GM19397 (cell line): ENCODE measurements around the gene MCCC2.
"Not testable (repeated sequence)": the region's sequence is repeated elsewhere in the genome, so short reads cannot be mapped to it uniquely, and the experiment has no call there.

Experiments used
- ATAC-seq: cut with Tn5 transposase; IDR thresholded peaks from one replicate; pipeline ENCODE4 v1.9.1; 2021; ENCODE audit warnings: mild to moderate bottlenecking, moderate library complexity; ENCODE audit not compliant: unreplicated experiment

The MCCC2 gene

DNA sequence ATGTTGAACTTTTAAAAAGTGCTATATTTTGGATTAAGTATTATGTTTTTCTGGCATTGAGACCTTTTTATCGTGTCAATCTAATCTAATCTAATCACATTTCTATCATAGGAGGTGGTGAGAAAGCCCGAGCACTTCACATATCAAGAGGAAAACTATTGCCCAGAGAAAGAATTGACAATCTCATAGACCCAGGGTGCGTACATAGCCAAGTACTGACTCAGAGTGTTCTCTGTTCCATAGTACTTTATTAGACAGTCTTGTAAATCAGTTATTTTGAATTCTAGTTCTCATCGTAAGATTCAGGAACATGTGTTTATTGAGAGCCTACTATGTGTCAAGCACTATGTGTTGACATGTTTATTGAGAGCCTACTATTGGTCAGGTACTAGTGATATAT lies 9.0 kb downstream of the MCCC2 start:
- no peak for ATAC-seq

DNA sequence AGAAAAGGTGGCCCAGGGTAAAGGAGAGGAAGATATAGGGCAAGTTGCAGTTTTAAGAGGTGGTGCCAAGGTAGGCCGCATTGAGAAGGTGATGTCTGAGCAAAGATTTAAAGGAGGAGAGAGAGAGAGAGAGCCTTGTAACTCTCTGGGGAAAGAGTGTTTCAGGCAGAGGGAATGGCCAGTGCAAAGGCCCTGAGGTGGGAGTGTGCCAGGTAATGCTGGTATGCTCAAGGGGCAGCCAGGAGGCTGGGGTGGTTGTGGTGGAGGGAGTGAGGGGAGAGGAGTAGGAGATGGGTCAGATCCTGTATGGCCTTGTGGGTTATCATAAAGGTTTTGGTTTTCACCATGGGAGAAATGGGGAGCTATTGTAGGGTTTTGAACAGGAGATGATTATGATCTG lies 9.9 kb downstream of the MCCC2 start:
- ATAC-seq, result no peak

DNA sequence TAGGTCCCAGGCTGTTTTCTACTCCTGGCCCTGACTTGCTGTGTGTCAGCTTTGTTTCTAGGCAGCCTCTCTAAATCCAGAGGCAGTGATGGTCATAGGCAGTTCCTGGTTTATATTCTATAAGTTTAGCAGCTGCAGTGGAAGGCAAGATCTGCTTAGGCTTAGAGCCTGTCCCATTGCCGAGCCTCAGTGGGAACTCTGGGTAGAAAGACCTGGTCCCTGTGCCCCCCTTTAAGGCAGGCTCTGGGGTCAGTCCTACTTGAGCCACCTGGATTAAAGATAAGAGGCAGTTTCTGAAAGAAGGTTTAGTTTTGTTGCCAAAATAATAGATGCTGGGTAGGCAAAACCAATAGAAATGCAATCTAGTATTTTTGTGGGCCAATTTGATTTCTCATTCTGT lies 13.6 kb downstream of the MCCC2 start:
- ATAC-seq, result no peak

DNA sequence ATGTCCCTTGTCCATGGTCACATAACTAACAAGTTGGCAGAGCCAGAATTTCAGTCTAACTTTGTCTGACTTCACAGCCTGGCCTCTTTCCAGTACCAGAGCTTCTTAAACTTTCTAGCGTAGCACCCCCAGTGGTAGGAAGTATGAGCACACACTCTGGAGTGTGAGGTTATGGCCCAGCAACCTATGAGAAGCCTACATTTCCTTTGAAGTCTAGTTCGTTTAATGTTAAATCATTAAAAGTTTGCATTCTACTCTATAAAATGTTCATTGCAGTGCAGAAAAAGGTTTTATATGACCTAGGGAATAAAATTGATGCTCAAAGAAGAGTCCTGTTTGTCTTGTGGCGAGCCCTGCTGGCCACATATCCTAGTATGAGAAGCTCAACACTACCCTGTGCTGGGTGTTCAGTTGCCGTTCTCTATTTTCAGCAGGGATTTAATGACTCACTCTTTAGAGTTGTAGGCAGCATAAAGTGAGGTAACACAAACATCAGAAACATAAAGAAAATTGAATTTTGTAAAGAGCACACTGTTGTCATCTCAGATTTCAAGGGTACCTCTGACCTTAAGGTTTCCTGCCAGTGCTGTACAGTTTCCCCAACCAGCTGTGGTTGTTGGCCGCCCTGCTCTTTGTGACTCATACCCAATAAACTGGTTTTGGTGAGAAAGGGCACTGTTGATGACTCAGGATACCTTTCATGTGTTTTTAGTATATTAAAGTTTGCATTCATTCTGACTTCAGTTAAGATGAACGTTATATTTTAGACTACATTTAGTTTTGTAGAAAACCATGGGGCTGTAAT lies 14.3 kb downstream of the MCCC2 start:
- ATAC-seq, result peak; percentile 91

DNA sequence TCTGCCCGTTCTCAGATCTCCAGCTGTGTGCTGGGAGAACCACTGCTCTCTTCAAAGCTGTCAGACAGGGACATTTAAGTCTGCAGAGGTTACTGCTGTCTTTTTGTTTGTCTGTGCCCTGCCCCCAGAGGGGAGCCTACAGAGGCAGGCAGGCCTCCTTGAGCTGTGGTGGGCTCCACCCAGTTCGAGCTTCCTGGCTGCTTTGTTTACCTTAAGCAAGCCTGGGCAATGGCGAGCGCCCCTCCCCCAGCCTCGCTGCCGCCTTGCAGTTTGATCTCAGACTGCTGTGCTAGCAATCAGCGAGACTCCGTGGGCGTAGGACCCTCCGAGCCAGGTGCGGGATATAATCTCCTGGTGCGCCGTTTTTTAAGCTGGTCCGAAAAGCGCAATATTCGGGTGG lies 22.8 kb downstream of the MCCC2 start:
- ATAC-seq, result not testable (repeated sequence)

DNA sequence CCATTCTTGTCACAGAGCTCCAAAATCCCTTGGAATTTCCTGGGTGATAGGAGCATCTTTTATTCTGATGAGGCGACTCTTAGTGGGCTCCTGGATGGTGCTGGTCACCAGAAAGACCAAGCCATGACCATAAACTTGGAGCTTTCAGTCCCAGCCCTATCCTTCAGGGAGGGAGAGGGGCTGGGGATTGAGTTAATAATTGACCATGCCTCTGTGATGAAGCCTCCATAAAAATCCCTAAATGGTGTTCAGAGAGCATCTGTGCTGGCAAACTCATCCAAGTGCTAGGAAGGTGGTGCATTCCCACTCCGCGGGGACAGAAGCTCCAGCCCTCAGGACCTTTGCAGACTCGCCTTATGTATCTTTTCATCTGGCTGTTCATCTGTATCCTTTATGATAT lies 28.7 kb downstream of the MCCC2 start:
- ATAC-seq, result no peak

DNA sequence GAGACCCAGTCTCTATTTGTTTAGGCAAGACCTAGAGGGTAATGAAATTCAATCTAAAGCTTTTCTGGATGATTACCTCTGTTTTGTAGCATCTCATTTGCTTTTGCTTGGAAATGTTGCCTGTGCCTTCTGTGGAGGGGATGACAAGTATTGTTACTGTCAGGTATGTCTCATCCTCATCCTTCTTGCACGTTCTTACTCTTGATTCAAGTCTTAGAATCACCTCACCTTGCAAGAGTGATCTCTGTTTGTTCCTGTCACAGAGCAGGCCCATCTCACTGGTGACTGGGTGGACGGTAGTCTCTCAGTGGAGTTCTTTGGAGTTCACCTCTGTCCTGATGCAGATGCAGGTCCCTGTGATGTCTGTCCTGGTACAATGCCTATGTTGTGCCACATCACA lies 33.5 kb downstream of the MCCC2 start:
- no peak for ATAC-seq

DNA sequence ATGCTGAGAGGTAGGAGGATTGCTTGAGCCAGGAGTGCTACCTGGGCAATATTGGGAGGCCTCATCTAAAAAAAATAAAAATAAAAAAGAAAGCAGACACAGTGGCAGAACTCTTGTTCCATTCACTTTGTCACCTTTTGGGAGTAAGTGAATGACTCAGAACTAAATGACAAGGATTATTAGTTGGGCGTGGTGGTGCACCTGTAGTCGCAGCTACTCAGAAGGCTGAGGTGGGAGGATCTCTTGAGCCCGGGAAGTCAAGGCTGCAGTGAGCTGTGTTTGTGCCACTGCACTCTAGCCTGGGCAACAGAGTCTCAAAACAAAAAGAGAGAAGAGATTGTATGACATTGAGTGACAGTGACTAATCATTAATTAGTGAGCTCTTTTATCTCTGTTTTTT lies 34.1 kb downstream of the MCCC2 start:
- ATAC-seq, result no peak

DNA sequence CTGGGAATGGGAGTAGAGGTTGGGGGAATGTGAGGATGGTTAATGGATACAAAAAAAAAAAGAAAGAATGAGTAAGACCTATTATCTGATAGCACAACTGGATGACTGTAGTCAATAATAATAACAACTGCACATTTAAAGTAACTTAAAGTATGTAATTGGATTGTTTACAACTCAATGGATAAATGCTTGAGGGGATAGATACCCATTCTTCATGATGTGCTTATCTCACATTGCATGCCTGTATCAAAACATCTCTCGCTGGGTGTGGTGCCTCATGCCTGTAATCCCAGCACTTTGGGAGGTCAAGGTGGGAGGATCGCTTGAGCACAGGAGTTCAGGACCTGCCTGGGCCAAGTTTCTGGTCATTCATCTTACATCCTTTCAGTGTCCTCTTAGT lies 34.6 kb downstream of the MCCC2 start:
- no peak for ATAC-seq

DNA sequence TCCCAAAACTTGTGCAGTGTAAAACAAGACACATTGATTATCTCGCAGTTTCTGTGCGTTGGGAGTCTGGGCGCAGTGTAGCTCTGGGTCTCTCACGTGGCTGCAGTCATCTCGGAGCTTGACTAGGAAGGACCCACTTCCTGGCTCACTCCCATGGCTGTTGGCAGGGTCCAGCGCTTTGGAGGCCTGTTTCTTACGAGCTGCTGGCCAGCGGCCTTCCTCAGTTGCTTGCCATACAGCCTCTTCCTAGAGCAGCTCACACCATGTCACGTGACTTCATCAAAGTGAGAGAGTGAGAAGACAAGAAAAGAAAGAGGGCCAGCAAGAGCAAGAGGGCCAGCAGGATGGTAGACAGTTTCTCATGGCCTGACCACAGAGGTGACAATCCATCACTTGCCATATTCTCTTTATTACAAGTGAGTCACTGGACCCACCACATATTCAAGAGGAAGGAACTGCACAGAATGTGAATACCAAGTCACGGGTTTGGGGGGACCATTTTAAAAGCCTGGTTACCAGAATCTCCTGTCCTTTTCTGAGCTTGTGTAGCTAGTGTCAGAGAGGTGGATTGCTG lies 36.2 kb downstream of the MCCC2 start:
- no peak for ATAC-seq

DNA sequence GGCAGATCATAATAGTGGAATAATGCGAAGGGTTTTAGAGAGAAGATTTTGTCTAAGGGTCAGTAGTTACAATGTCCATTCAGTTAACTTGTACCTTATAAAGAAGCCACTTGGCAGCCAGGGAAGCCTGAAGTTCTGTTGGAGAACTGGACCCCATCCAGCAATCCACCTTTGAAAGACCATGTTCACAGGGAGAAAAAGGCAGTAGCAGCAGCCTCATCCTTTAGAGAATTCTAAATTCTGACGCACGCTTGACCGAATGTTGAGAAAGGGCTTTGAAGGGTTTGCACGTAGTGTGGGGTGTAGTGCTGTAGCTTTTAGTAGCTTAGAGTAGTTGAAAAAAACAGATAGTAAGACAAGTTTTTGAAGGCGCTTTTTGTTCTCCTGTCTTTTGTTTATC lies 42.8 kb downstream of the MCCC2 start:
- ATAC-seq, result no peak

DNA sequence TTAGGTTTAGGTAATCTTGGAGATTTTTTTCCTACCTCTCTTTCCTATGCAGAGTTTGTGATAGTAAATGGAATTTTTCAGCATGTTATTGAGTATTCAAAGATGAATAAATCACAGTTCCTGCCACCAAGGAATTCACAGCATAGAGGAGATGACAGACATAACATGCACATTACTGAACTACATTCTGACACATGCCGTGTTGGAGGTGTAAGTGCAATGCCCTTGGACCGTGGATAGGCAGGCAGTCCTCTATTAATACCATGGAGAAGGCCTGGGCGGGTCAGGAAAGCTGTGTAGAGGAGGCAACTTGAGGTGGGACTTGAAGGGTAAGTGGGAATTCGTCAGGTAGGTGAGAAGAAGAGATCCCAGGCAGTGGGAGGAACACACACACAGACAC lies 43.9 kb downstream of the MCCC2 start:
- ATAC-seq, result no peak

DNA sequence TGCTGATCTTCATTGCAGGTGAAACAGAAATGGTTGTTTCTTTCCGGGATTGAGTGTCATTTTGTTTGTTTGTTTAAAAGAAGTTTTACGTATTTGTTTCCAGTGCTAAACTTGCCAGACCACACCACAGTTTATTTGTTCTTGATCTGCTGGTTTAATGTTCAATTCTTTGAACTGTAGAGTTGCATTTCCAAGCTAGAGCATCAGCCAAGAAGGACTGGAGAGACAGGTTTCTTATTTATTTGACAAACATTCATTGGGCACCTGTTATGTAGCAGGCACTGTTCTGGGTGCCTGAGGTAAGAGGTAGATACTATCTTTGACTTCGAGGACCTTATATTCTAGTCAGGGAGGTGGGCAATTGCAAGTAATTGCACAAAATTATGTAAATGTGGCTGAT lies 45.0 kb downstream of the MCCC2 start:
- ATAC-seq, result no peak

DNA sequence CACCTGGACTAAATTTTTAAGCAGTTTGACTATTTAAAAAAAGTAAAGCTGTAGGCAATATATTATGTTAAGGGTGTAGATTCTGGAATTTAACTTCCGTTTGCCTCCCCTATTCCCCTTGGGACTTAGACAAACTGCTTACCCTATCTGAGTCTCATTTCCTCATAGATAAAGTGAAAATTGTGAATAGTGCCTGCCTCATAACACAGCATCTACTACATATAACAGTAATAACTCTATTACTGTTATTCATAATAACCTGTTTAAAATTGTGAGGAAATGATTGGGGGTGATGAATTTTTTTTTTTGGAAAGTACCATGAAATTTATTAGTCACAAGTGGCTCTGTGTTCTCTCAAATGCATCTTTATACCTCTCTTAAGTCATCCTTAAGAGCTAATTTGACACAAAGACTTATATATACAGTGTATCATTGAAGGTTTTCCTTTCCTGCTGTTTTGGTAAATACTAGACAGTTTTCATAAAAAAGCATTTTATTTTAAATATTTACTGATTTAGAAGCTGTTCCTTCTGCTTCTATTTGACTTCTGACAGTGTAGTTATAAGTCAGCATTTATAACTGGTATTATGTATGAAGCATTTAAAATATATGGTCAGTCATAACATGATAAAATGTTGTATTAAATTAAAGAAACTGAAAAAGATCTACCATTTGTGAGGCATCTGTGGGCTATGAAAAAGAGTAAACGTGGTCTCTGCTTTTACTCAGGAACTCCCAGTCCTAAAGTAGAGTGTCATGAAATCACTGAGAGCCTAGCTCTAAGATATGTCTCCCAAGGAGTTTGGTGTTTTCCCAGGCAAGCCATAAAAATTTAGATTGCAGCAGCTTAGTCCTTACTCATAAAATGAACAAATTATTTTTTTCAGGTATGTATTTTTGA lies 46.4 kb downstream of the MCCC2 start:
- ATAC-seq, result no peak

DNA sequence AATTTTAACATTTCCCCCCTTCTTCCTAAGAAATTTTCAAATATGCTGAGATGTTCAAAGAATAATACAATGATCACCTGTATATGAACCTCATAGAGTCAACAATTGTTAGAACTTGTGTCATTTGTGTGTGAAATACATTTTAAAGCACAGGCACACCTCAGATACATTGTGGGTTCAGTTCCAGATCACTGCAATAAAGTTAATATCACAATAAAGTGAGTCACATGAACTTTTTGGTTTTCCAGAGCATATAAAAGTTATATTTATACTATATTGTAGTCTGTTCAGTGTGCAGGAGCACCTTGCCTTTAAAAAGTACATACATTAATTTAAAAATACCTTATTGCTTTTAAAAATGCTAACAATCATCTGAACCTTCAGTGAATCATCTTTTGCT lies 50.0 kb downstream of the MCCC2 start:
- ATAC-seq, result no peak

DNA sequence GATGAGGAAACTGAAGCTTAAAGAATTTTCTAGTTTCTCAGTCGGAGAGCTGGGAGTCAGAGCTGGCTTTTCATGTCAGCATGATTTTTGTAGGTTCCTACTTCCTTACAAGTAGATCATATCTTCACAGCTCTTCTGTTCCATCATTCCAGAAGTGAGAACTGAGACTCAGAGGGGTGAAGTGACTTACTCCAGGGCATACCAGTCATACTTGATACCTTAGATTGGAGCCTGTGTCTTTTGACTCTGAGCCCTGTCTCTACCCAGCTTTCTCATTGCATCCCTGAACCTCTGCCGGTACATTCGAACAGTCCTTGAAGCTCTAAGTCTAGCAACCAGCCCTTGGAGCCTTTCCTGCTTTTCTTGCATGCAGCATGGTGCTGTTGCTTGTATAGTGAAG lies 53.3 kb downstream of the MCCC2 start:
- no peak for ATAC-seq

DNA sequence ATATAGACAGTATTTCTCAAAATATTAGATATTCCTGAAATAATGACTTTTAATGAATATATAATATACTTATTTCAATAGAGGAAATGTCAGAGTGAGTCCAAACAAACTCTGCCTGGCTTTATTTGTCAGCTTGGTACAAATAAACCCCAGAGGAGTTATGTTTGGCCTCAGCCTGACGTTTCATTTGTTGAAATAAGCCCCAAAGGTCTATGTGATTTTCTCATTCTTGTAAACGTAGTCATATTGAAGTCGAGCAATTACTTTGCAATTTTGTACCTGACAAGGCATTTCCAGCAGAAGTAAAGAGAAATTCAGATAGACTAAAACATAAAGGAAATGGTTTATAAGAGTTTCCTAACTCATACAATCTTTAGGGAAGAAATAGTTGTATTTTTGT lies 57.9 kb downstream of the MCCC2 start:
- no peak for ATAC-seq

DNA sequence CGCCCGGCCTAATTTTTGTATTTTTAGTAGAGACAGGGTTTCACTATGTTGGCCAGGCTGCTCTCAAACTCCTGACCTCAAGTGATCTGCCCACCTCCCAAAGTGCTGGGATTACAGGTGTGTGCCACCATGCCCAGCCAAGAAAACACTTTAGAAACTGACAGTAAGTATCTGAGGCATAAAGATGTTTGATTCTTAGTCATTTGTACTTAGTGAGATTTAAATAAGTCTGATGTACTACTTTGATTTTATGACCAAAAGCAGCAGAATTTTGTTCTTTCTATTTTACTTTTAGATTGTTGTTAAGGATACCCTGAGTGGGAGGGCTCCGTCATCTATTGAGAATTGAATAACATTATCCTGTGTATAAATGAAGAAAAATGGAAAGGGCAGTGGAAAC lies 63.8 kb downstream of the MCCC2 start:
- ATAC-seq, result not testable (repeated sequence)

DNA sequence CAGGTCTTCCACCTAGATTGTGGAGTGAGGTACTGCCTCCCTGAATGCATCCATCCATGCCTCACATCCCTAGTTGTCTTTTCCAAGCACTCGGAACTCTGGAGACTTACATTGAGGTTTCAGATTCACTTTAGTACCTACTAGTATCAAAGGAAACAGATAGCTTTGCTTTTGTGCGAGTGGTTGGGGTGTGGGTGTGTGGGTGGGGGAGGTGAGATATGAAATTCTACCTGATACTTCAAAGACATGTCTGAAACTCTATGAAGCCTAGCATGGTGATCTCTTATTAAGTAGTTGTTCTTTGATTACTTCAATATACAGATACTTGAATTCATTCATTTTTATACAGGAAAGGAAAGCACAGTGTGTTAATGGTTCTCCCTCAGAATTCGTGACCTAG lies 64.4 kb downstream of the MCCC2 start:
- no peak for ATAC-seq

DNA sequence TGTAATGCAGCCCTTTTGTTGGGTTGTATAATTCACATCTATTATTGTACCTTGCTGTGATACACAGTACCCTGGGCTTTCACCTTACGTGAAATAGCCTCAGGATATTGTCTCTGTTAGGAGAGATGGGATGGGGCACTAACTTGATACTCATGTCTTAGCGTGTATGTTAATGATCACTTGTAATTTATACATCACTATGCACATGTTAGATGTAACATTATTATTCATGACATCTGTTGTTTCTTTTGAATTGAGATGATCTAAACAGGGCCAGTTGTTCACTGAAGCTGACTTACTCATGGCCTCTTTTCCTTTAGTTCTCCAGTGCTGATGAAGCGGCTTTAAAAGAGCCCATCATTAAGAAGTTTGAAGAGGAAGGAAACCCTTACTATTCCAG lies 65.2 kb downstream of the MCCC2 start:
- no peak for ATAC-seq

DNA sequence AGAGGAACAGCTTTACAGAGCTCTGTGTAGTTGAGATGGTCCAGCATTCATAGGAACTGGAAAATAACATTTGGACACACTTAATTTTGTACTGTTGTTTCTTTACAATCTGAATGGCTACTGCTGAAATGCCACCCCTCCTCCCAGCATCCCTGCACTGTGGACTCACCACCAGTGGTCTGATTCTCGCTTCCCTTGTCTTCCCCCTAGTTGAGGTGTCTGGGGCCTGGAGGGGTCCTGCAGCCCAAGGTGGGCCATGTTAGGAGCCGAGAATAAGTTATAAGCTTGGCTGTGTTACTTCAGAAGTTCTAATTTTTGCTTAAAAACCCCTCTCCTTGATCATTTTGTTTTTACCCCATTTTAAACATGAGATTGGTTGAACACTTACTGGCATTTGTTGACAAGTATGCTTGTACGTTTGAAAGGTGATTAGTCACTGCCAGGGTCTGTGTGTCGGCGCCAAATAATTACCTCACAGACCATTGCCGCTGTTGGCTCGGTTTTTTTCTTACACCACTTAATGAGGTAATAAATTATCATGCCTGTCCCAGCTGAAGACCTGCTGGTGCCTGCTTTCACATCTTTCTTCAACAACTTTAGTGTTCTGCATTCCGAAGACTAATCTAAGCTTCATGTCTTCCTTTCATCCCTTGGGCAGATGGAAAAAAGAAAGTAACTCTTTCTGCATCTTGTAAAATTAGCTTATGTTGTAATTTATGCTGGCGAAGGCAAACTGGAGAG lies 65.8 kb downstream of the MCCC2 start:
- ATAC-seq, result no peak
